ENCODE data around the gene CUX1. TPM values are rescaled to one million over a fixed set of nuclear protein-coding genes. Genes with fewer than 3 reads are reported as not detected.
"Not testable (repeated sequence)": the region's sequence is repeated elsewhere in the genome, so short reads cannot be mapped to it uniquely, and the experiment has no call there.

CUX1 gene
- total RNA-seq, 2 donors from 2014 or later, result 24.7 to 26.2 TPM

DNA sequence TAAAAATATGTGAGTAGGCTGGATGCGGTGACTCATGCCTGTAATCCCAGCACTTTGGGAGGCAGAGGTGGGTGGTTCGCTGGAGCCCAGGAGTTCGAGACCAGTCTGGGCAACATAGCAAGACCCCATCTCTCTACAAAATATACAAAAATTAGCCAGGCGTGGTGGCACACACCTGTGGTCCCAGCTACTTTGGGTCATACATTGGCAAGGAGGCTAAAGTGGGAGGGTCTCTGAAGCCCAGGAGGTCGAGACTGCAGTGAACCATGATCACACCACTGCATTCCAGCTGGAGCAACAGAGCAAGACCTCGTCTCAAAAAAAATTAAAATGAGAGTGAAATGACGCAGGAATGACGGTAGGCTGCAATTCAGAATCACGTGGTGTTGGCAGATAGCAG lies 404.5 kb downstream of the CUX1 start:
- DNase-seq, result no peak
- no peaks in the 10 kb centered on the region for H3K9me3 Mint-ChIP-seq
- H3K27me3 Mint-ChIP-seq (ENCODE audit: low read depth), result no peaks in the 10 kb centered on the region
- H3K36me3 Mint-ChIP-seq (ENCODE audit: insufficient read depth in 2 of 2), result no peaks in the 10 kb centered on the region
- H3K27ac Mint-ChIP-seq, result no peak overlapping the region
- no peaks in the 10 kb centered on the region for H3K4me1 Mint-ChIP-seq (ENCODE audit: low read depth)
- ATAC-seq (replicated peaks in 1 of 2), result no peak
- no peak overlapping the region for H3K4me3 Mint-ChIP-seq

GRCh38 chr7:102222445-102222844 lies 405.0 kb downstream of the CUX1 start:
- H3K4me3 Mint-ChIP-seq, result no peak overlapping the region
- H3K9me3 Mint-ChIP-seq, result no peaks in the 10 kb centered on the region
- H3K27me3 Mint-ChIP-seq (ENCODE audit: low read depth), result no peaks in the 10 kb centered on the region
- ATAC-seq (replicated peaks in 1 of 2) (no peak), DNase-seq (no peak)
- H3K36me3 Mint-ChIP-seq (ENCODE audit: insufficient read depth in 2 of 2), result no peaks in the 10 kb centered on the region
- H3K4me1 Mint-ChIP-seq (ENCODE audit: low read depth), result no peaks in the 10 kb centered on the region
- H3K27ac Mint-ChIP-seq, result no peak overlapping the region

GRCh38 chr7:102223184-102223583 lies 405.8 kb downstream of the CUX1 start:
- ATAC-seq (replicated peaks in 1 of 2), result peak in 1 of 2 donors; percentile 38
- Mint-ChIP-seq H3K4me1 (ENCODE audit: low read depth) (no peaks in the 10 kb centered on the region), H3K27ac (no peak overlapping the region), H3K36me3 (ENCODE audit: insufficient read depth in 2 of 2) (no peaks in the 10 kb centered on the region), H3K27me3 (ENCODE audit: low read depth) (no peaks in the 10 kb centered on the region), H3K4me3 (no peak overlapping the region), H3K9me3 (no peaks in the 10 kb centered on the region)
- DNase-seq, result no peak

GRCh38 chr7:102225025-102225424 lies 407.6 kb downstream of the CUX1 start:
- ATAC-seq (replicated peaks in 1 of 2) (no peak), DNase-seq (no peak)
- H3K27ac Mint-ChIP-seq, result no peak overlapping the region
- no peaks in the 10 kb centered on the region for H3K27me3 Mint-ChIP-seq (ENCODE audit: low read depth)
- H3K9me3 Mint-ChIP-seq, result no peaks in the 10 kb centered on the region
- no peak overlapping the region for H3K4me3 Mint-ChIP-seq
- no peaks in the 10 kb centered on the region for H3K36me3 Mint-ChIP-seq (ENCODE audit: insufficient read depth in 2 of 2)
- H3K4me1 Mint-ChIP-seq (ENCODE audit: low read depth), result no peaks in the 10 kb centered on the region

- H3K27me3 Mint-ChIP-seq (ENCODE audit: low read depth), result no peaks in the 10 kb centered on the region
- H3K4me1 Mint-ChIP-seq (ENCODE audit: low read depth), result no peaks in the 10 kb centered on the region
- DNase-seq (no peak), ATAC-seq (replicated peaks in 1 of 2) (no peak)
- H3K4me3 Mint-ChIP-seq, result no peak overlapping the region
- no peaks in the 10 kb centered on the region for H3K9me3 Mint-ChIP-seq
- no peak overlapping the region for H3K27ac Mint-ChIP-seq
- H3K36me3 Mint-ChIP-seq (ENCODE audit: insufficient read depth in 2 of 2), result no peaks in the 10 kb centered on the region
These were observed 409.9 kb downstream of the CUX1 start for GRCh38 chr7:102227371-102227770.

GRCh38 chr7:102228935-102229334 lies 411.5 kb downstream of the CUX1 start:
- no peak overlapping the region for H3K4me3 Mint-ChIP-seq
- no peak for ATAC-seq (replicated peaks in 1 of 2)

GRCh38 chr7:102230162-102230561 lies 412.7 kb downstream of the CUX1 start:
- not testable (repeated sequence) for H3K27ac Mint-ChIP-seq; DNase-seq; H3K27me3 Mint-ChIP-seq (ENCODE audit: low read depth); H3K4me3 Mint-ChIP-seq; H3K9me3 Mint-ChIP-seq; H3K4me1 Mint-ChIP-seq (ENCODE audit: low read depth); H3K36me3 Mint-ChIP-seq (ENCODE audit: insufficient read depth in 2 of 2); ATAC-seq (replicated peaks in 1 of 2)

More at GRCh38 chr7:102228935-102229334, 411.5 kb downstream of the CUX1 start:
- H3K4me1 Mint-ChIP-seq (ENCODE audit: low read depth), result no peaks in the 10 kb centered on the region
- H3K27me3 Mint-ChIP-seq (ENCODE audit: low read depth), result no peaks in the 10 kb centered on the region
- H3K36me3 Mint-ChIP-seq (ENCODE audit: insufficient read depth in 2 of 2), result no peaks in the 10 kb centered on the region
- DNase-seq, result no peak
- no peaks in the 10 kb centered on the region for H3K9me3 Mint-ChIP-seq
- no peak overlapping the region for H3K27ac Mint-ChIP-seq

DNA sequence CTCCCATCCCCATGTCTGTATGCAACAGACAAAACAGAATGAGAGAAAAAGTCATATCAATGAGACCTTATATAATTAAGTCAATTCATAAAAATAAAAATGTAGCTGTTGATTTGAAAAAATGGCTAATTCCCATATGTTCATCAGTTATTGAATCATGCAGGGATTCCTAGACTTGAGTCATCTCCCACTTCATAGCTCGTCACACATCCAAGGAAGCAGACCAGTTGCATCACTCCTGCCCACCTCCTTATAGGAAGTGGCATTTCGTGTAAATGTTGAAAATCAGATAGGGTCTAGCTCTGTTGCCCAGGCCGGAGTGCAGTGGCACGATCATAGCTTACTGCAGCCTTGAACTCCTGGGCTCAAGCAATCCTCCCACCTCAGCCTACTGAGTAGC lies 413.2 kb downstream of the CUX1 start:
- H3K27me3 Mint-ChIP-seq (ENCODE audit: low read depth), result no peaks in the 10 kb centered on the region
- no peak overlapping the region for H3K4me3 Mint-ChIP-seq
- DNase-seq (no peak), ATAC-seq (replicated peaks in 1 of 2) (no peak)
- no peaks in the 10 kb centered on the region for H3K9me3 Mint-ChIP-seq
- H3K27ac Mint-ChIP-seq, result no peak overlapping the region
- no peaks in the 10 kb centered on the region for H3K36me3 Mint-ChIP-seq (ENCODE audit: insufficient read depth in 2 of 2)
- H3K4me1 Mint-ChIP-seq (ENCODE audit: low read depth), result no peaks in the 10 kb centered on the region

GRCh38 chr7:102232611-102233286 lies 415.3 kb downstream of the CUX1 start:
- no peaks in the 10 kb centered on the region for H3K36me3 Mint-ChIP-seq (ENCODE audit: insufficient read depth in 2 of 2)
- ATAC-seq (replicated peaks in 1 of 2) (no peak), DNase-seq (no peak)
- no peak overlapping the region for H3K4me3 Mint-ChIP-seq
- H3K9me3 Mint-ChIP-seq, result no peaks in the 10 kb centered on the region
- H3K4me1 Mint-ChIP-seq (ENCODE audit: low read depth), result no peaks in the 10 kb centered on the region
- H3K27ac Mint-ChIP-seq, result no peak overlapping the region
- H3K27me3 Mint-ChIP-seq (ENCODE audit: low read depth), result no peaks in the 10 kb centered on the region

DNA sequence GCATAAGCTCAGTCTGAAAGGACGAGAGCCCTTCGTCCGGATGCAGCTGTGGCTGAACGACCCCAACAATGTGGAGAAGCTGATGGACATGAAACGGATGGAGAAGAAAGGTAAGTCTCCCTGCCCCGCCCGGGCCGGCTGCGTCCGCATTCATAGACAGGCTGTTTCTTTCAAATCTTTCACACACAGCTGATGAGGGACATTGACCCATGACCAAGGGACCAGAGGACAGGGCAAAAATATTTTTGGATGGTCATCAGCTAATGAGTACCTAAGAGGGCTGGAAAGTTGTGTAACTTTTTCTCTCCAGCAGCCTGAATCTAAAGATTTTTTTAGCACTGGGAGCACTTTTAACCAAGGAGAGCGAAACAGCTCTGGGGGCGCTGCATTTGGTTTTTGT lies 416.7 kb downstream of the CUX1 start:
- no peak overlapping the region for H3K27ac Mint-ChIP-seq
- H3K27me3 Mint-ChIP-seq (ENCODE audit: low read depth), result no peaks in the 10 kb centered on the region
- ATAC-seq (replicated peaks in 1 of 2) (no peak), DNase-seq (no peak)
- no peaks in the 10 kb centered on the region for H3K36me3 Mint-ChIP-seq (ENCODE audit: insufficient read depth in 2 of 2)
- no peaks in the 10 kb centered on the region for H3K9me3 Mint-ChIP-seq
- H3K4me3 Mint-ChIP-seq, result no peak overlapping the region
- no peaks in the 10 kb centered on the region for H3K4me1 Mint-ChIP-seq (ENCODE audit: low read depth)

- no peaks in the 10 kb centered on the region for H3K27me3 Mint-ChIP-seq (ENCODE audit: low read depth)
- ATAC-seq (replicated peaks in 1 of 2) (no peak), DNase-seq (no peak)
- H3K4me1 Mint-ChIP-seq (ENCODE audit: low read depth), result no peaks in the 10 kb centered on the region
- H3K36me3 Mint-ChIP-seq (ENCODE audit: insufficient read depth in 2 of 2), result no peaks in the 10 kb centered on the region
- no peak overlapping the region for H3K4me3 Mint-ChIP-seq
- no peak overlapping the region for H3K27ac Mint-ChIP-seq
- H3K9me3 Mint-ChIP-seq, result no peaks in the 10 kb centered on the region
These were observed 417.6 kb downstream of the CUX1 start for GRCh38 chr7:102234801-102235550.

DNA sequence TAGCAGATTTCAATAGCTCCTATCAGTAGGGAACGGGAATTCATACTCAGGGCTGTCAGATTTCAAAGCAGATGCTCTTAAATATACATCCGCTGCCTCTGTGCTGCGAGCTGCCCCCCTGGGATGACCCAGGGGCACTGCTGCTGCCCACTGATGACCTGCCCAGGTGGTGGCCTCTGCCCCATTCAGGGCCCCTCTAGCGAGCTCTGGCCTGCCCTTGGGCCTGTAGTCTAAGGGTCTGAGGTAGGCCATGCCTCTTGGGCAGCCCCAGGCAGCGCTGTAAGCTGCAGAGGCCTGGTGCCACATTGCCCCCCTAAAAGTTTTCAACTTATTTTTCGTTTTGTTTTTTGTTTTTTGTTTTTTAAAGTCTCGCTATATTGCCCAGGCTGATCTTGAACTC lies 418.7 kb downstream of the CUX1 start:
- no peaks in the 10 kb centered on the region for H3K36me3 Mint-ChIP-seq (ENCODE audit: insufficient read depth in 2 of 2)
- no peak overlapping the region for H3K4me3 Mint-ChIP-seq
- no peak for DNase-seq
- H3K27ac Mint-ChIP-seq, result no peak overlapping the region
- H3K9me3 Mint-ChIP-seq, result no peaks in the 10 kb centered on the region
- no peak for ATAC-seq (replicated peaks in 1 of 2)
- H3K4me1 Mint-ChIP-seq (ENCODE audit: low read depth), result no peaks in the 10 kb centered on the region
- no peaks in the 10 kb centered on the region for H3K27me3 Mint-ChIP-seq (ENCODE audit: low read depth)

DNA sequence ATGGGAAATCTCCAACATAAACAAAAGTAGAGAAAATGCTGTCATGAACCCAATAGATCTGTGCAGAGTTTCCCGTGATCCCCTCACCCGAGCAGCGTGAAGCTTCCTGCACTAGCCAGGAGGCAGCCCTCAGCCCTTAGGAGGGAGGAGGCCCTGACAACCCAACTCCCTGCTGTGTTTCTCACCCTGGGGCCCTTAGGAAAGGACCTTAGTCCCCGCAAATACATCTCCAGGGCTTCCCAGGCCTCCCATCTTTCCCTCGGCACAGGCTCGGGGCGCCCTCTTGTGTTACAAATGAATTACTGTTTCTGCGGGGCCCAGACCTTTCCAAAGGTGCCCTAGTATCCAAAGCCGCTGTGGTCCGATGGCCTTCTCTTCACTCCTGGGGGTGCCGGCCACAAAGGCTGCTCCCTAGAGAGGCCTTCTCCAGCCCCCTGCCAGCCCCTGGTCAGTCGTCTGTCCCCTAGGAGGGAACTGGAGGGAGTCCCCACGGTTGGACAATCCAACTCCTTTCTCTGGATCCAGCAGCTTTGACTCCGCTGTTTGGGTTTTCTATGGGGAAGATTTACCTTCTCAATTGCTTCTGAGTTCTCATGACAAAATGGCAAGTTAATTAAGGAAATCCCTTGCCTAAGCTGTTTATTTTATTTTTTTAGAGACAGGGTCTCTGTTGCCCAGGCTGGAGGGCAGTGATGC lies 419.3 kb downstream of the CUX1 start:
- ATAC-seq (replicated peaks in 1 of 2), result peak; percentile 57 to 60
- peak; percentile 47 to 62 for DNase-seq
- no peaks in the 10 kb centered on the region for H3K9me3 Mint-ChIP-seq
- no peaks in the 10 kb centered on the region for H3K27me3 Mint-ChIP-seq (ENCODE audit: low read depth)
- no peaks in the 10 kb centered on the region for H3K4me1 Mint-ChIP-seq (ENCODE audit: low read depth)
- no peaks in the 10 kb centered on the region for H3K36me3 Mint-ChIP-seq (ENCODE audit: insufficient read depth in 2 of 2)
- H3K4me3 Mint-ChIP-seq, result no peak overlapping the region
- H3K27ac Mint-ChIP-seq, result no peak overlapping the region
